ENCODE data around the gene RBFOX2.
"Not testable (repeated sequence)": the region's sequence is repeated elsewhere in the genome, so short reads cannot be mapped to it uniquely, and the experiment has no call there.

RBFOX2 gene

GRCh38 chr22:36009085-36009484 is 19.5 kb downstream of the RBFOX2 start:
- no peak for DNase-seq (ENCODE audit: low spot score)

- DNase-seq (ENCODE audit: low spot score): no peak
Measured at GRCh38 chr22:36008565-36008964, 20.1 kb downstream of the RBFOX2 start.

GRCh38 chr22:36008131-36008530 is 20.5 kb downstream of the RBFOX2 start:
- no peak for DNase-seq (ENCODE audit: low spot score)

- DNase-seq (ENCODE audit: low spot score): no peak
Measured at GRCh38 chr22:36003972-36004674, 24.5 kb downstream of the RBFOX2 start.

GRCh38 chr22:36002718-36003260 is 25.8 kb downstream of the RBFOX2 start:
- DNase-seq (ENCODE audit: low spot score): no peak

- no peak for DNase-seq (ENCODE audit: low spot score)
Measured at GRCh38 chr22:36002084-36002483, 26.5 kb downstream of the RBFOX2 start.

- DNase-seq (ENCODE audit: low spot score): peak; percentile 63
Measured at GRCh38 chr22:35998748-35999147, 29.9 kb downstream of the RBFOX2 start.

- no peak for DNase-seq (ENCODE audit: low spot score)
Measured at GRCh38 chr22:35997438-35997837, 31.2 kb downstream of the RBFOX2 start.

- no peak for DNase-seq (ENCODE audit: low spot score)
Measured at GRCh38 chr22:35996596-35996995, 32.0 kb downstream of the RBFOX2 start.

GRCh38 chr22:35995772-35996171 is 32.9 kb downstream of the RBFOX2 start:
- peak; percentile 46 for DNase-seq (ENCODE audit: low spot score)

GRCh38 chr22:35995348-35995747 is 33.3 kb downstream of the RBFOX2 start:
- peak; percentile 66 for DNase-seq (ENCODE audit: low spot score)

- not testable (repeated sequence) for DNase-seq (ENCODE audit: low spot score)
Measured at GRCh38 chr22:35993727-35994126, 34.9 kb downstream of the RBFOX2 start.

GRCh38 chr22:35993048-35993714 is 35.4 kb downstream of the RBFOX2 start:
- no peak for DNase-seq (ENCODE audit: low spot score)

GRCh38 chr22:35991168-35991567 is 37.5 kb downstream of the RBFOX2 start:
- DNase-seq (ENCODE audit: low spot score): no peak

GRCh38 chr22:35988030-35988429 is 40.6 kb downstream of the RBFOX2 start:
- DNase-seq (ENCODE audit: low spot score): no peak

GRCh38 chr22:35987487-35987886 is 41.1 kb downstream of the RBFOX2 start:
- DNase-seq (ENCODE audit: low spot score): no peak

GRCh38 chr22:35986088-35986487 is 42.5 kb downstream of the RBFOX2 start:
- DNase-seq (ENCODE audit: low spot score): no peak

GRCh38 chr22:35985371-35985770 is 43.3 kb downstream of the RBFOX2 start:
- DNase-seq (ENCODE audit: low spot score): no peak

- no peak for DNase-seq (ENCODE audit: low spot score)
Measured at GRCh38 chr22:35984183-35985175, 44.1 kb downstream of the RBFOX2 start.

GRCh38 chr22:35981900-35982299 is 46.7 kb downstream of the RBFOX2 start:
- no peak for DNase-seq (ENCODE audit: low spot score)

GRCh38 chr22:35978889-35979288 is 49.7 kb downstream of the RBFOX2 start:
- no peak for DNase-seq (ENCODE audit: low spot score)

- DNase-seq (ENCODE audit: low spot score): no peak
Measured at GRCh38 chr22:35978201-35978600, 50.4 kb downstream of the RBFOX2 start.
